Neural cell (in vitro differentiated cells): Measurements from ENCODE around the gene TPD52L1. TPM values are rescaled to one million over a fixed set of nuclear protein-coding genes. Genes with fewer than 3 reads are reported as not detected.

Experiments used
- H2AFZ ChIP-seq: fragments of 200-600, 300-800 bp; sonication (generic), shearing (Covaris generic); 2 replicates; pipeline ENCODE4 v1.6.0; 2014; ENCODE audit warnings: low read depth, mild to moderate bottlenecking, antibody characterized with exemption, low read length, moderate library complexity
- H3F3A ChIP-seq: fragments of 200-600 bp; shearing (Covaris generic); 2 replicates; pipeline ENCODE4 v1.6.1; 2016; ENCODE audit warnings: mild to moderate bottlenecking, moderate library complexity, mixed read lengths, antibody characterized with exemption, low read length; ENCODE audit not compliant: insufficient read depth, poor library complexity, severe bottlenecking
- H3K27ac ChIP-seq: fragments of 200-600, 300-800 bp; sonication (generic), shearing (Covaris generic); 2 replicates; pipeline ENCODE4 v1.5.1; 2014; ENCODE audit warnings: mild to moderate bottlenecking, low read length, moderate library complexity
- H3K27me3 ChIP-seq: fragments of 300-800, 200-600 bp; sonication (generic), shearing (Covaris generic); 2 replicates; pipeline ENCODE4 v1.6.0; 2014; ENCODE audit warnings: mild to moderate bottlenecking, low read depth, low read length, moderate library complexity; ENCODE audit not compliant: insufficient read depth
- H3K36me3 ChIP-seq: fragments of 300-800, 200-600 bp; sonication (generic), shearing (Covaris generic); 2 replicates; pipeline ENCODE4 v1.5.1; 2014; ENCODE audit warnings: mild to moderate bottlenecking, antibody characterized with exemption, low read length, moderate library complexity; ENCODE audit not compliant: insufficient read depth
- H3K4me2 ChIP-seq: fragments of 300-800, 200-600 bp; sonication (generic), shearing (Covaris generic); 2 replicates; pipeline ENCODE4 v1.6.0; 2014; ENCODE audit warnings: mild to moderate bottlenecking, low read length
- H3K4me3 ChIP-seq: fragments of 300-800, 200-600 bp; sonication (generic), shearing (Covaris generic); 2 replicates; pipeline ENCODE4 v1.5.1; 2014; ENCODE audit warnings: mild to moderate bottlenecking, low read length, moderate library complexity
- H3K79me2 ChIP-seq: fragments of 200-600 bp; shearing (Covaris generic); replicated peaks from 2 replicates; pipeline ENCODE4 v1.6.0; 2014; ENCODE audit warnings: mild to moderate bottlenecking, low read length, moderate library complexity; ENCODE audit not compliant: insufficient read depth
- H3K9ac ChIP-seq: fragments of 300-800, 200-600 bp; sonication (generic), shearing (Covaris generic); 2 replicates; pipeline ENCODE4 v1.6.1; 2016; ENCODE audit warnings: mild to moderate bottlenecking, low read length, mixed read lengths
- H3K9me2 ChIP-seq: fragments of 200-600 bp; shearing (Covaris generic); 2 replicates; pipeline ENCODE4 v1.6.1; 2016; ENCODE audit warnings: mild to moderate bottlenecking, low read length, mixed read lengths; ENCODE audit not compliant: insufficient read depth
- H3K9me3 ChIP-seq: fragments of 200-600, 300-800 bp; sonication (generic), shearing (Covaris generic); 2 replicates; pipeline ENCODE4 v1.6.1; 2016; ENCODE audit warnings: mild to moderate bottlenecking, mixed run types, low read length, moderate library complexity, mixed read lengths
- H4K20me1 ChIP-seq: fragments of 200-600 bp; shearing (Covaris generic); 2 replicates; pipeline ENCODE4 v1.6.1; 2016; ENCODE audit warnings: mild to moderate bottlenecking, mixed run types; ENCODE audit not compliant: insufficient read depth
- CTCF ChIP-seq: fragments of 450-650 bp; IDR thresholded peaks from 2 replicates; pipeline ENCODE4 v1.5.1; 2014; ENCODE audit warnings: antibody characterized with exemption, mild to moderate bottlenecking, moderate library complexity; ENCODE audit not compliant: poor library complexity, severe bottlenecking
- EP300 ChIP-seq: fragments of 450-650 bp; conservative IDR thresholded peaks from 2 replicates; pipeline ENCODE4 v1.6.1; 2014; ENCODE audit warnings: antibody characterized with exemption, mild to moderate bottlenecking, moderate library complexity; ENCODE audit not compliant: poor library complexity, severe bottlenecking
- EZH2 ChIP-seq: fragments of 200-600, 300-800 bp; shearing (Covaris generic), sonication (generic); IDR thresholded peaks from 2 replicates; pipeline ENCODE4 v1.6.1; 2014; ENCODE audit warnings: antibody characterized with exemption, low read length, borderline replicate concordance, mild to moderate bottlenecking; ENCODE audit not compliant: insufficient read depth, poor library complexity, severe bottlenecking
- MXI1 ChIP-seq: fragments of 450-650 bp; conservative IDR thresholded peaks from 2 replicates; pipeline ENCODE4 v1.6.1; 2014; ENCODE audit warnings: antibody characterized with exemption, mild to moderate bottlenecking; ENCODE audit not compliant: poor library complexity, severe bottlenecking
- POLR2AphosphoS5 ChIP-seq: IDR thresholded peaks from 2 replicates; pipeline ENCODE4 v1.6.1; 2012
- RAD21 ChIP-seq: fragments of 450-650 bp; conservative IDR thresholded peaks from 2 replicates; pipeline ENCODE4 v1.6.1; 2014; ENCODE audit warnings: antibody characterized with exemption, mild to moderate bottlenecking, moderate library complexity
- REST ChIP-seq: IDR thresholded peaks from 2 replicates; pipeline ENCODE4 v1.6.1; 2012; ENCODE audit warnings: borderline replicate concordance
- SMC3 ChIP-seq: fragments of 450-650 bp; conservative IDR thresholded peaks from 2 replicates; pipeline ENCODE4 v1.6.1; 2014; ENCODE audit warnings: antibody characterized with exemption, mild to moderate bottlenecking, moderate library complexity; ENCODE audit not compliant: poor library complexity
- TAF1 ChIP-seq: IDR thresholded peaks from 2 replicates; pipeline ENCODE4 v1.6.1; 2012; ENCODE audit warnings: low read depth
- polyA plus RNA-seq: library from polyadenylated mRNA; depleted of rRNA; stranded (reverse); fragments of >200 nt; gene quantifications from 2 replicates; pipeline ENCODE4 v1.2.3, GENCODE V29; 2014

The TPD52L1 gene
- polyA plus RNA-seq, 1 donor from 2014 or later = 8.9 TPM

- H3K9ac ChIP-seq = no peak overlapping the region
- no peak overlapping the region for H3K27ac ChIP-seq
- H3K27me3 ChIP-seq = no peaks in the 10 kb centered on the region
- no peaks in the 10 kb centered on the region for H3F3A ChIP-seq
- no peaks in the 10 kb centered on the region for H3K79me2 ChIP-seq
- peaks cover 5% of the 10 kb centered on the region for H3K9me3 ChIP-seq
- TF ChIP-seq EP300 (no peak), SMC3 (no peak), TAF1 (no peak), POLR2AphosphoS5 (no peak), EZH2 (no peak), CTCF (no peak), REST (no peak), MXI1 (no peak), RAD21 (no peak)
- H3K4me3 ChIP-seq = no peak overlapping the region
- H2AFZ ChIP-seq = no peak overlapping the region
- no peaks in the 10 kb centered on the region for H3K36me3 ChIP-seq
- H3K4me2 ChIP-seq = no peak overlapping the region
- no peaks in the 10 kb centered on the region for H4K20me1 ChIP-seq
- no peaks in the 10 kb centered on the region for H3K9me2 ChIP-seq
These were observed 92.1 kb downstream of the TPD52L1 start for GRCh38 chr6:125245523-125246264.

GRCh38 chr6:125246566-125246965 is 93.0 kb downstream of the TPD52L1 start:
- TF ChIP-seq POLR2AphosphoS5 (no peak), MXI1 (no peak), TAF1 (no peak), REST (no peak), SMC3 (no peak), CTCF (no peak), EZH2 (no peak), RAD21 (no peak), EP300 (no peak)
- Histone ChIP-seq H3K4me3 (no peak overlapping the region), H4K20me1 (no peaks in the 10 kb centered on the region), H3K79me2 (no peaks in the 10 kb centered on the region), H3F3A (no peaks in the 10 kb centered on the region), H3K27ac (no peak overlapping the region), H3K27me3 (no peaks in the 10 kb centered on the region), H2AFZ (no peak overlapping the region), H3K9me2 (no peaks in the 10 kb centered on the region), H3K9me3 (peaks cover 5% of the 10 kb centered on the region), H3K36me3 (no peaks in the 10 kb centered on the region), H3K4me2 (no peak overlapping the region), H3K9ac (no peak overlapping the region)
